22Rv1 (cell line): Measurements from ENCODE around the gene ZMYND10.

Experiments used
- ZFX ChIP-seq: fragments of 450-650 bp; IDR thresholded peaks from 2 replicates; pipeline ENCODE4 v1.6.1; 2017; ENCODE audit warnings: antibody characterized with exemption, borderline replicate concordance
- TF ChIP-seq, protein P1 (sequence below): fragments of 450-650 bp; IDR thresholded peaks from 2 replicates; pipeline ENCODE4 v1.5.1; 2017; ENCODE audit warnings: mild to moderate bottlenecking

DNA sequence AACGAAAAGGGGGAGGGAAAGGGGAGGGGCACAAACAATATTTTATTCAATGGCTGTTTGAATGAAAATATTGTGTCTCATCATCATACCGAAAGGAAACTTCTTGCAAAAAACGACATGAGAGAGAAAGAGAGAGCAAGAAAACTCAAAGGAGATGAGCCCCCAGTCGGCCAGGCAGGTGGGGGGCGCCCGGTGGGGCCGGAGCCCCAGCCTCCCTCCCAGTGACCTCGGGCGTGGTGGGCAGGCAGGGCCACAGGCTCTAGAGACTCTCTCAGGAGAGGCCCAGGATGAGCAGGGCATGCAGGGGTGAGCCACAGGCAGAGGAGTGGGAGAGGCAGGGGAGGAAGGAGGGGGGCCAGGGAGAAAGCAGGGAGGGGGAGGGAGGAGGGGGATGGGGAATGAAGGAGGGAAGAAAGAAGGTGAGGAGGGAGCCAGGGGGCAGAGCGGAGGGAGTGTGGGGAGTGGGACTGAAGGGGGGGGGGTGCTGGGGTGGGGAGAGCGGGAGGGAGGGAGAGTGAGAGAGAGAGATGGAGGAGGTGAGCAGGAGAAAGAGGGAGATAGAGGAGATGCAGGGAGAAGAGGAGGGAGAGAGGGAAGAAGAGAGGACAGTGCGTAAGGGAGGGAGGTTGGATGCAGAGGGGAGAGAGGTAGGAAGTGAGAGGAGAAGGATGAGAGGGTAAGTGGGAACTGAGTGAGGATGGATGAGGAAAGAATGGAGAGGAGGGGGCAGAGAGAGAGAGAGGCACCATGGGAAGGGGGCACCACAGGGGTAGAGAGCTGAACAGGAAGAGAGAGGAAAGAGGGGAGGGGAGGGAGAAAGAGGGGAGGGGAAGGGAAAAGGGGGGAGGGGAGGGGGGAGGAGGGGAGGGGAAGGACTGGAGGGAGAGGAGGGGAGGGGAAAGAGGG lies 27.9 kb upstream of the ZMYND10 start:
- TF ChIP-seq, protein P1, sequence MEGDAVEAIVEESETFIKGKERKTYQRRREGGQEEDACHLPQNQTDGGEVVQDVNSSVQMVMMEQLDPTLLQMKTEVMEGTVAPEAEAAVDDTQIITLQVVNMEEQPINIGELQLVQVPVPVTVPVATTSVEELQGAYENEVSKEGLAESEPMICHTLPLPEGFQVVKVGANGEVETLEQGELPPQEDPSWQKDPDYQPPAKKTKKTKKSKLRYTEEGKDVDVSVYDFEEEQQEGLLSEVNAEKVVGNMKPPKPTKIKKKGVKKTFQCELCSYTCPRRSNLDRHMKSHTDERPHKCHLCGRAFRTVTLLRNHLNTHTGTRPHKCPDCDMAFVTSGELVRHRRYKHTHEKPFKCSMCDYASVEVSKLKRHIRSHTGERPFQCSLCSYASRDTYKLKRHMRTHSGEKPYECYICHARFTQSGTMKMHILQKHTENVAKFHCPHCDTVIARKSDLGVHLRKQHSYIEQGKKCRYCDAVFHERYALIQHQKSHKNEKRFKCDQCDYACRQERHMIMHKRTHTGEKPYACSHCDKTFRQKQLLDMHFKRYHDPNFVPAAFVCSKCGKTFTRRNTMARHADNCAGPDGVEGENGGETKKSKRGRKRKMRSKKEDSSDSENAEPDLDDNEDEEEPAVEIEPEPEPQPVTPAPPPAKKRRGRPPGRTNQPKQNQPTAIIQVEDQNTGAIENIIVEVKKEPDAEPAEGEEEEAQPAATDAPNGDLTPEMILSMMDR: no peak
- TF ChIP-seq ZFX: no peak
